Vagina (tissue), 2 donors: ENCODE data around the gene CHRNA5. TPM values are rescaled to one million over a fixed set of nuclear protein-coding genes. Genes with fewer than 3 reads are reported as not detected.
A peak's percentile ranks its signal among the peaks of the same experiment; 100 is the strongest.

Experiments used
- DNase-seq, 2 donors: peaks; one replicate each; pipeline ENCODE4 v3.0.0-alpha.2; 2017; ENCODE audit errors: extremely low spot score in 2 of 2
- H3K27ac ChIP-seq: fragments of 200-600 bp; sonication (generic); one replicate; pipeline ENCODE4 v1.5.1; 2019
- H3K27me3 ChIP-seq: fragments of 200-600 bp; sonication (generic); one replicate; pipeline ENCODE4 v1.5.1; 2019
- H3K36me3 ChIP-seq, 2 donors: fragments of 200-600 bp; sonication (generic); one replicate each; pipeline ENCODE4 v1.5.1; 2017 to 2019
- H3K4me1 ChIP-seq: fragments of 200-600 bp; sonication (generic); one replicate; pipeline ENCODE4 v1.5.1; 2019
- H3K4me3 ChIP-seq, 2 donors: fragments of 200-600 bp; sonication (generic); 1 replicate in 1 of 2; 2 replicates in 1 of 2; pipeline ENCODE4 v1.5.1; 2016 to 2019
- H3K9me3 ChIP-seq: fragments of 200-600 bp; sonication (generic); one replicate; pipeline ENCODE4 v1.5.1; 2019
- POLR2A ChIP-seq, 2 donors: fragments of 450-650 bp; IDR thresholded peaks; one replicate each; pipeline ENCODE4 v1.6.1; 2017; ENCODE audit warnings: antibody characterized with exemption in 2 of 2, mild to moderate bottlenecking in 2 of 2, moderate library complexity in 2 of 2
- POLR2AphosphoS5 ChIP-seq, 2 donors: sonication (generic); formaldehyde crosslinking; IDR thresholded peaks; one replicate each; pipeline ENCODE4 v1.9.0; 2017; ENCODE audit warnings: antibody characterized with exemption in 2 of 2, mild to moderate bottlenecking in 2 of 2, low read depth in 1 of 2; ENCODE audit not compliant: insufficient read depth in 1 of 2
- intact Hi-C: fragments of 100-400 bp; cut with DNase I; formaldehyde crosslinking; loops from one replicate; pipeline ENCODE4 v1.15.1; 2023
- total RNA-seq: library from RNA; depleted of rRNA; stranded (reverse); fragments of >200 nt; gene quantifications from one replicate; pipeline ENCODE4 v1.2.3, GENCODE V29; 2016
- TF ChIP-seq, protein P1 (sequence below), 3 experiments: fragments of 450-650 bp in 2 of 3; fragments of 200-600 bp in 1 of 3; sonication (generic) in 1 of 3; IDR thresholded peaks; one replicate each; pipeline ENCODE4 v1.5.1; 2017 to 2019; ENCODE audit warnings: antibody characterized with exemption in 3 of 3, mild to moderate bottlenecking in 2 of 3, moderate library complexity in 2 of 3

Gene CHRNA5
- total RNA-seq, 1 donor from 2014 or later: 8.8 TPM

DNA sequence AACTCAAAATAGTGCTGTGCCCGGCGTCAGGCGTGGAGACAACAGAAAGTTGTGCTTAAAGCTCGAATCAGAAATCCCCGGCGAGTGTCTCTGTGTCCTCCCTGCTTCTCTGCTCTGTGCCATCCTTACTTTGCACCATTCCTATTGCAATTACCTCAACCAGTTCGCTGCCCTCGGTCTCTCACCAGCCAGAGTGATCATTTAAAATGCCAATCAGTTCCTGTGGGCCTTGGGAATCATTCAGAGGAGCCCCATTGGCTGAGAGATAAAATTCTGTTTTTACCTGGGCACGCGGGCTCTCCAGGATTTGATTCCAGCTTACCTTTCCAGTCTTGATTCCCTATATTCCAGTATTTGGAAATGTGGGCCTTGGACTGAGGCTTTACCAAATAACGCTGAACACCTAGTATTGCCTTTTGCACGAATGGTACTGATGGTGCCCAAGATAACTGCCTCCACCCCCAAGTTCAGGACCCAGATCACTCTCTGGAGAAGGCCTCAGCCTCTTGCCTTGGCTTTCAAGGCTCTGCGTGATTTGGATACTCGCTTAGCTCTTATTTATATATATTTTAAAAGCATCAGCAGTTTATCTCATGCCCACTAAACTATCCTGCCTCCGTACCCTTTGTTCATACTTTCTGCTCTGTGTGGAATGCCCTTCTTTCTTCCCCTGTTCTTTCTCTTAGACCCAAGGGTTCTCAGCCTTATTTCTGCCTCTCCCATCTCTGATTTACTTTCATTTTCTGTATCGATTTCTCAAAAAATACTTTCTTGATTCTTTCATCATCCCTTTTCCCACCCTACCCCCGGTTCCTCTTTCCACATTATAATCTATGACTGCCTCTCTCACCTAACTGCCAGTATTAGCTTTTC is 24.2 kb upstream of the CHRNA5 start:
- H3K36me3 ChIP-seq: peaks cover 0 to 24% of the 10 kb centered on the region in 2 donors
- no peaks in the 10 kb centered on the region for H3K27me3 ChIP-seq
- DNase-seq: no peak
- peaks cover 26% of the 10 kb centered on the region for H3K4me1 ChIP-seq
- H3K27ac ChIP-seq: peak overlapping the region; percentile 92
- TF ChIP-seq POLR2AphosphoS5 (IDR thresholded peaks at IDR 0.05; ENCODE audit: insufficient read depth in 1 of 2, low read depth in 1 of 2): no peak
- no peak for TF ChIP-seq POLR2A (IDR thresholded peaks at IDR 0.05)
- TF ChIP-seq, protein P1, sequence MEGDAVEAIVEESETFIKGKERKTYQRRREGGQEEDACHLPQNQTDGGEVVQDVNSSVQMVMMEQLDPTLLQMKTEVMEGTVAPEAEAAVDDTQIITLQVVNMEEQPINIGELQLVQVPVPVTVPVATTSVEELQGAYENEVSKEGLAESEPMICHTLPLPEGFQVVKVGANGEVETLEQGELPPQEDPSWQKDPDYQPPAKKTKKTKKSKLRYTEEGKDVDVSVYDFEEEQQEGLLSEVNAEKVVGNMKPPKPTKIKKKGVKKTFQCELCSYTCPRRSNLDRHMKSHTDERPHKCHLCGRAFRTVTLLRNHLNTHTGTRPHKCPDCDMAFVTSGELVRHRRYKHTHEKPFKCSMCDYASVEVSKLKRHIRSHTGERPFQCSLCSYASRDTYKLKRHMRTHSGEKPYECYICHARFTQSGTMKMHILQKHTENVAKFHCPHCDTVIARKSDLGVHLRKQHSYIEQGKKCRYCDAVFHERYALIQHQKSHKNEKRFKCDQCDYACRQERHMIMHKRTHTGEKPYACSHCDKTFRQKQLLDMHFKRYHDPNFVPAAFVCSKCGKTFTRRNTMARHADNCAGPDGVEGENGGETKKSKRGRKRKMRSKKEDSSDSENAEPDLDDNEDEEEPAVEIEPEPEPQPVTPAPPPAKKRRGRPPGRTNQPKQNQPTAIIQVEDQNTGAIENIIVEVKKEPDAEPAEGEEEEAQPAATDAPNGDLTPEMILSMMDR (IDR thresholded peaks at IDR 0.05): no peak
- peak overlapping the region; percentile 59 to 77 for H3K4me3 ChIP-seq
- intact Hi-C loops: no loop called here
- H3K9me3 ChIP-seq: no peaks in the 10 kb centered on the region

DNA sequence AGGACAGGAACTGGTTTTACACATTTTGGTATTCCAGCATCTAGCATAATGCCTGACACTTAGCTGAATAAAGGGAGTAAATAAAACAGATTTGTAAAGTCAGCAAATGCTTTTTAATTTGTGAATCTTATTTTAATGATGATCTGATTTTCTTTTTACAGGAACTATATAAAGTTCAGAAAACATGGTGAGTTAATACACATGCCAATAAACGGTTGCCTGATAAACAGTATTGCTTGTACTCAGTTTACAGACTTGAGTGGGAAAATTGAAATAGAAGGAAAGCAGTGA is 23.6 kb upstream of the CHRNA5 start:
- H3K9me3 ChIP-seq: no peaks in the 10 kb centered on the region
- peaks cover 0 to 30% of the 10 kb centered on the region in 2 donors for H3K36me3 ChIP-seq
- TF ChIP-seq, protein P1 (IDR thresholded peaks at IDR 0.05): no peak
- no peak for TF ChIP-seq POLR2AphosphoS5 (IDR thresholded peaks at IDR 0.05; ENCODE audit: insufficient read depth in 1 of 2, low read depth in 1 of 2)
- H3K4me1 ChIP-seq: peaks cover 26% of the 10 kb centered on the region
- DNase-seq: no peak
- H3K27ac ChIP-seq: peak overlapping the region; percentile 92
- H3K27me3 ChIP-seq: no peaks in the 10 kb centered on the region
- intact Hi-C loops: no loop called here
- H3K4me3 ChIP-seq: peak overlapping the region; percentile 59 to 77

DNA sequence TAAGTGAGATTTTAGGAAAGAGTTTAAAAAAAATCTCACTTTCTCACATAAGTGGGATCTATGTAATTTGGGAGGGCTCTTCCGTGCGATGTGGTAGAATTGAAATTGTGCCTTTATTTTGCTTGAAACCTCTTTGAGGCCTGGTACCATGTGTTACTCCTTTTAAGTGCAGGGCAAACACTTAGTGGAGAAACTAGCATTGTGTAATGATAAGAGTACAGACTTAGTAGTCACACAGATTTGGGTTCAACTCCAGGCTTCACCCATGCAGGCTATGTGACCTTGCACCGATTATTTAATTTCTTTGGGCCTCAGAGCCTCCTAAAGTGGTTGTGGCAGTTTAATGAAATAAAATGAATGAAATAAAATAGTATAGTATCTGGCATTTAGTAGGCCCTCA is 22.7 kb upstream of the CHRNA5 start:
- TF ChIP-seq, protein P1 (IDR thresholded peaks at IDR 0.05): no peak
- no peak for TF ChIP-seq POLR2AphosphoS5 (IDR thresholded peaks at IDR 0.05; ENCODE audit: insufficient read depth in 1 of 2, low read depth in 1 of 2)
- no peak for TF ChIP-seq POLR2A (IDR thresholded peaks at IDR 0.05)
- peaks cover 0 to 40% of the 10 kb centered on the region in 2 donors for H3K36me3 ChIP-seq

GRCh38 chr15:78550194-78550593 is 15.1 kb upstream of the CHRNA5 start:
- no peak for DNase-seq
- Histone ChIP-seq H3K27me3 (no peaks in the 10 kb centered on the region), H3K27ac (no peak overlapping the region), H3K36me3 (peaks cover 0 to 50% of the 10 kb centered on the region in 2 donors), H3K4me3 (no peak overlapping the region), H3K9me3 (no peaks in the 10 kb centered on the region), H3K4me1 (no peaks in the 10 kb centered on the region)
- TF ChIP-seq, protein P1 (IDR thresholded peaks at IDR 0.05): no peak
- TF ChIP-seq POLR2AphosphoS5 (IDR thresholded peaks at IDR 0.05; ENCODE audit: insufficient read depth in 1 of 2, low read depth in 1 of 2): no peak
- no peak for TF ChIP-seq POLR2A (IDR thresholded peaks at IDR 0.05)
- intact Hi-C loops: no loop called here

More for the DNA sequence above, 22.7 kb upstream of the CHRNA5 start:
- no peak overlapping the region for H3K27ac ChIP-seq
- H3K9me3 ChIP-seq: no peaks in the 10 kb centered on the region
- DNase-seq: no peak
- no peak overlapping the region for H3K4me3 ChIP-seq
- intact Hi-C loops: no loop called here
- no peaks in the 10 kb centered on the region for H3K27me3 ChIP-seq
- H3K4me1 ChIP-seq: peaks cover 26% of the 10 kb centered on the region

DNA sequence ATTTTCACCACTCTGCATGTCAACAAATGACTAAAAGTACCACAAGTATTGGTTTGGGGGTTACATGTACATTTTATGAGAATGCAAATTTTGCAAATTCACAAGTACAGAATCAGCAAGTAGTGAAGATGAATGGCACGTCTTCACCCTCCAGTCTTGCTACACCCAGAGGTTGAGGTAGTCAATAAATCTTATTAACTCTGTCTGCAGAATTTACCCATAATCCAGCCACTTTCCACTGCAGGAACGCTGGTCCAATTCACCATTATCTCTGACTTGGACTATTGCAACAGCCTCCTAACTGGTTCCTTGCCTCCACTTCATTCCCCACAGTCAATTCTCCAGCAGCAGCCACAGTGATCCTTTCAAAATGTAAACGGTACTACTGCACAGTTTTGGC is 14.5 kb upstream of the CHRNA5 start:
- H3K4me3 ChIP-seq: no peak overlapping the region
- H3K27me3 ChIP-seq: no peaks in the 10 kb centered on the region
- intact Hi-C loops: no loop called here
- H3K27ac ChIP-seq: no peak overlapping the region
- H3K9me3 ChIP-seq: no peaks in the 10 kb centered on the region
- TF ChIP-seq POLR2AphosphoS5 (IDR thresholded peaks at IDR 0.05; ENCODE audit: insufficient read depth in 1 of 2, low read depth in 1 of 2): no peak
- no peaks in the 10 kb centered on the region for H3K4me1 ChIP-seq
- no peak for DNase-seq
- H3K36me3 ChIP-seq: peaks cover 0 to 44% of the 10 kb centered on the region in 2 donors
